H1 (cell line): ENCODE measurements around the gene PGRMC1. TPM values are rescaled to one million over a fixed set of nuclear protein-coding genes. Genes with fewer than 3 reads are reported as not detected.

ENCODE experiments used
- CTCF ChIA-PET: fragments of 300-600 bp; sonication (Branson Sonifier 250); formaldehyde crosslinking; loops from one replicate; lab custom pipeline; 2021; ENCODE audit not compliant: partially characterized antibody; lab: Charles Lee
- POLR2A ChIA-PET: fragments of 300-600 bp; sonication (Branson Sonifier 250); formaldehyde crosslinking; loops from one replicate; lab custom pipeline; 2021; ENCODE audit warnings: inconsistent platforms; ENCODE audit not compliant: partially characterized antibody; lab: Charles Lee
- DNase-seq, 2 experiments: peaks; one replicate each; pipeline versions ENCODE4 v3.0.0 to v3.0.0-alpha.2; 2010 to 2022; ENCODE audit warnings: low spot score in 2 of 2, low read depth in 1 of 2, mixed read lengths in 1 of 2
- FAIRE-seq: peaks from 2 replicates; lab custom pipeline; 2011; peaks lifted over from hg19 to GRCh38; lab: Jason Lieb, UNC
- H2AFZ ChIP-seq: 2 replicates; pipeline ENCODE4 v1.8.1; 2012; ENCODE audit warnings: low read length, inconsistent platforms
- H2AK5ac ChIP-seq: 2 replicates; pipeline ENCODE4 v1.6.1; 2013; ENCODE audit warnings: low read depth, low read length
- H2BK120ac ChIP-seq: replicated peaks from 2 replicates; pipeline ENCODE3; 2013; ENCODE audit warnings: low read depth, low read length, inconsistent platforms
- H2BK12ac ChIP-seq: 2 replicates; pipeline ENCODE4 v1.6.1; 2013; ENCODE audit warnings: low read depth, low read length
- H2BK15ac ChIP-seq: 2 replicates; pipeline ENCODE4 v1.6.1; 2013; ENCODE audit warnings: low read length
- H2BK20ac ChIP-seq: 2 replicates; pipeline ENCODE4 v1.6.1; 2013; ENCODE audit warnings: low read length
- H2BK5ac ChIP-seq: 2 replicates; pipeline ENCODE4 v1.6.1; 2013; ENCODE audit warnings: low read depth, low read length
- H3K14ac ChIP-seq: 2 replicates; pipeline ENCODE4 v1.6.1; 2013; ENCODE audit warnings: inconsistent platforms; ENCODE audit not compliant: insufficient read length
- H3K18ac ChIP-seq: 2 replicates; pipeline ENCODE4 v1.6.1; 2013; ENCODE audit warnings: low read length; ENCODE audit errors: extremely low read depth
- H3K23ac ChIP-seq: 2 replicates; pipeline ENCODE4 v1.6.1; 2013; ENCODE audit warnings: inconsistent platforms; ENCODE audit not compliant: insufficient read length
- H3K23me2 ChIP-seq: 2 replicates; pipeline ENCODE4 v1.6.1; 2013; ENCODE audit warnings: low read depth, low read length
- H3K27ac ChIP-seq: 2 replicates; pipeline ENCODE4 v1.6.1; 2011; ENCODE audit warnings: low read depth, low read length, inconsistent platforms
- H3K27me3 ChIP-seq, 4 experiments: replicated peaks in 1 of 4; 1 replicate in 1 of 4; 2 replicates in 3 of 4; pipeline versions ENCODE4 v1.6.1 to v1.8.1; 2011 to 2013; ENCODE audit warnings: low read length in 3 of 4, mild to moderate bottlenecking in 3 of 4, inconsistent platforms in 2 of 4, mixed read lengths in 2 of 4, moderate library complexity in 1 of 4; ENCODE audit not compliant: control insufficient read depth in 3 of 4, insufficient read depth in 3 of 4; ENCODE audit errors: extremely low read depth in 1 of 4
- H3K36me3 ChIP-seq, 4 experiments: 2 replicates each; pipeline versions ENCODE4 v1.6.1 to v1.8.1; 2011 to 2013; ENCODE audit warnings: mild to moderate bottlenecking in 4 of 4, low read length in 3 of 4, moderate library complexity in 2 of 4, control low read depth in 1 of 4, inconsistent platforms in 1 of 4; ENCODE audit not compliant: insufficient read depth in 4 of 4, control insufficient read depth in 2 of 4
- H3K4ac ChIP-seq: replicated peaks from 2 replicates; pipeline ENCODE3; 2013; ENCODE audit warnings: low read length, low read depth, mixed read lengths, inconsistent platforms; ENCODE audit not compliant: insufficient read length
- H3K4me1 ChIP-seq, 4 experiments: replicated peaks in 1 of 4; 1 replicate in 1 of 4; 2 replicates in 3 of 4; pipeline versions ENCODE4 v1.6.1 to v1.8.1; 2011 to 2013; ENCODE audit warnings: low read length in 3 of 4, inconsistent platforms in 2 of 4, mixed read lengths in 1 of 4; ENCODE audit not compliant: insufficient read depth in 4 of 4, control insufficient read depth in 3 of 4
- H3K4me2 ChIP-seq, 2 experiments: 2 replicates each; pipeline versions ENCODE4 v1.6.1 to v1.8.1; 2011 to 2013; ENCODE audit warnings: low read depth in 2 of 2, low read length in 2 of 2, control low read depth in 1 of 2, inconsistent platforms in 1 of 2, mild to moderate bottlenecking in 1 of 2; ENCODE audit not compliant: insufficient read depth in 1 of 2
- H3K4me3 ChIP-seq, 4 experiments: fragments of 200-600, 300-600 bp in 1 of 4; sonication (generic), shearing (Covaris generic), sonication (Bioruptor Twin) in 1 of 4; 2 replicates each; pipeline versions ENCODE4 v1.5.1 to v1.8.1; 2011 to 2016; ENCODE audit warnings: low read length in 4 of 4, low read depth in 3 of 4, control low read depth in 2 of 4, inconsistent platforms in 2 of 4, mild to moderate bottlenecking in 2 of 4, mixed read lengths in 1 of 4, moderate library complexity in 1 of 4; ENCODE audit not compliant: insufficient read depth in 2 of 4; ENCODE audit errors: extremely low read depth in 1 of 4
- H3K56ac ChIP-seq: replicated peaks from 2 replicates; pipeline ENCODE3; 2013; ENCODE audit warnings: low read depth, mild to moderate bottlenecking, mixed read lengths, low read length, inconsistent platforms; ENCODE audit not compliant: insufficient read length
- H3K79me1 ChIP-seq: 2 replicates; pipeline ENCODE4 v1.6.1; 2013; ENCODE audit warnings: low read depth, low read length, control low read depth
- H3K79me2 ChIP-seq, 2 experiments: 2 replicates each; pipeline versions ENCODE4 v1.6.1 to v1.8.1; 2012 to 2013; ENCODE audit warnings: low read length in 2 of 2, mild to moderate bottlenecking in 2 of 2, inconsistent platforms in 1 of 2; ENCODE audit not compliant: insufficient read depth in 2 of 2, control insufficient read depth in 1 of 2
- H3K9ac ChIP-seq, 4 experiments: replicated peaks in 1 of 4; 1 replicate in 1 of 4; 2 replicates in 3 of 4; pipeline versions ENCODE4 v1.6.1 to v1.8.1; 2011 to 2013; ENCODE audit warnings: low read depth in 3 of 4, low read length in 3 of 4, control low read depth in 2 of 4, mild to moderate bottlenecking in 2 of 4, moderate library complexity in 2 of 4, inconsistent platforms in 1 of 4; ENCODE audit errors: extremely low read depth in 1 of 4
- H3K9me3 ChIP-seq, 2 experiments: 2 replicates each; pipeline versions ENCODE4 v1.6.1 to v1.8.1; 2012 to 2013; ENCODE audit warnings: mild to moderate bottlenecking in 2 of 2, moderate library complexity in 2 of 2, control low read depth in 1 of 2, inconsistent platforms in 1 of 2, low read depth in 1 of 2, low read length in 1 of 2, mixed read lengths in 1 of 2; ENCODE audit not compliant: insufficient read depth in 2 of 2
- H4K20me1 ChIP-seq, 2 experiments: replicated peaks in 1 of 2; 2 replicates each; pipeline versions ENCODE3 to v1.8.1; 2011 to 2013; ENCODE audit warnings: inconsistent platforms in 2 of 2, low read length in 2 of 2, mild to moderate bottlenecking in 1 of 2; ENCODE audit not compliant: insufficient read depth in 2 of 2, control insufficient read depth in 1 of 2
- H4K5ac ChIP-seq: 2 replicates; pipeline ENCODE4 v1.6.1; 2013; ENCODE audit warnings: low read length, low read depth, mixed read lengths, inconsistent platforms; ENCODE audit not compliant: insufficient read length
- H4K8ac ChIP-seq: 2 replicates; pipeline ENCODE4 v1.8.0; 2013; ENCODE audit warnings: mild to moderate bottlenecking, moderate library complexity, low read length, inconsistent platforms; ENCODE audit not compliant: insufficient read depth; ENCODE audit errors: extremely low read depth
- H4K91ac ChIP-seq: replicated peaks from 2 replicates; pipeline ENCODE3; 2013; ENCODE audit warnings: low read length, mixed read lengths, inconsistent platforms; ENCODE audit not compliant: insufficient read length
- ATF3 ChIP-seq: IDR thresholded peaks from 2 replicates; pipeline ENCODE4 v1.6.1; 2011; ENCODE audit warnings: low read depth, mild to moderate bottlenecking, low read length; ENCODE audit not compliant: insufficient read depth
- CREB1 ChIP-seq: IDR thresholded peaks from 2 replicates; pipeline ENCODE4 v1.6.1; 2012; ENCODE audit warnings: inconsistent platforms
- EP300 ChIP-seq, 2 experiments: IDR thresholded peaks; 1 replicate in 1 of 2; 2 replicates in 1 of 2; pipeline ENCODE4 v1.6.1; 2011 to 2012; ENCODE audit warnings: low read depth in 2 of 2, low read length in 2 of 2, mild to moderate bottlenecking in 2 of 2, borderline replicate concordance in 1 of 2, inconsistent platforms in 1 of 2, moderate library complexity in 1 of 2
- JUND ChIP-seq: IDR thresholded peaks from 2 replicates; pipeline ENCODE4 v1.6.1; 2011; ENCODE audit warnings: mild to moderate bottlenecking, improper control_type of control experiment, low read length
- RNF2 ChIP-seq: fragments of 200-900, 300-1000 bp; sonication (generic); IDR thresholded peaks from 2 replicates; pipeline ENCODE4 v1.7.1; 2016; ENCODE audit warnings: borderline replicate concordance, low read depth, mild to moderate bottlenecking, antibody characterized with exemption, low read length; ENCODE audit not compliant: poor library complexity, severe bottlenecking; ENCODE audit errors: missing control alignments
- TBP ChIP-seq: IDR thresholded peaks from 2 replicates; pipeline ENCODE4 v1.6.1; 2011; ENCODE audit warnings: low read depth, low read length, improper control_type of control experiment
- USF2 ChIP-seq: IDR thresholded peaks from 2 replicates; pipeline ENCODE4 v1.6.1; 2011; ENCODE audit warnings: low read length, improper control_type of control experiment
- YY1 ChIP-seq: IDR thresholded peaks from 2 replicates; pipeline ENCODE4 v1.6.1; 2011; ENCODE audit warnings: low read depth, mild to moderate bottlenecking, low read length
- WGBS, 2 experiments: shearing (Covaris generic) in 1 of 2; methylation state at CpG; one replicate each; pipeline versions ENCODE4 v1.1.6 to v1.1.7; 2013 to 2015; ENCODE audit warnings: low lambda C conversion rate in 2 of 2, mixed read lengths in 2 of 2, inconsistent platforms in 1 of 2, low coverage in 1 of 2, missing lambda C conversion rate in 1 of 2; ENCODE audit not compliant: insufficient replicate concordance in 2 of 2, insufficient coverage in 1 of 2, insufficient read length in 1 of 2; ENCODE audit errors: extremely low coverage in 1 of 2, missing lambda C conversion rate in 1 of 2; 5-methylcytosine and 5-hydroxymethylcytosine counted together
- polyA plus RNA-seq, 7 experiments: library from polyadenylated mRNA; depleted of rRNA in 3 of 7; stranded (reverse) in 5 of 7; unstranded in 2 of 7; fragments of >200 nt in 5 of 7; fragments of 200-250 nt in 2 of 7; gene quantifications; 1 replicate in 5 of 7; 2 replicates in 1 of 7; 4 replicates in 1 of 7; pipeline versions ENCODE4 v1.2.1 to v1.2.3, GENCODE V29; 2011 to 2013; ENCODE audit warnings: missing spikeins in 2 of 7, mixed read lengths in 2 of 7
- total RNA-seq: library from RNA; stranded (reverse); fragmentation: NEBNext Ultra II Directional; extraction: Animal tissue kit (Norgen Biotek cat#: 25700); gene quantifications from 2 replicates; pipeline ENCODE4 v1.2.1, GENCODE V29; 2021

PGRMC1 gene
- total and polyA plus RNA-seq, 2 of the 8 experiments (the other 6 are each of a cell fraction or from before 2014, with no cell fraction given): 127 to 248 TPM

DNA sequence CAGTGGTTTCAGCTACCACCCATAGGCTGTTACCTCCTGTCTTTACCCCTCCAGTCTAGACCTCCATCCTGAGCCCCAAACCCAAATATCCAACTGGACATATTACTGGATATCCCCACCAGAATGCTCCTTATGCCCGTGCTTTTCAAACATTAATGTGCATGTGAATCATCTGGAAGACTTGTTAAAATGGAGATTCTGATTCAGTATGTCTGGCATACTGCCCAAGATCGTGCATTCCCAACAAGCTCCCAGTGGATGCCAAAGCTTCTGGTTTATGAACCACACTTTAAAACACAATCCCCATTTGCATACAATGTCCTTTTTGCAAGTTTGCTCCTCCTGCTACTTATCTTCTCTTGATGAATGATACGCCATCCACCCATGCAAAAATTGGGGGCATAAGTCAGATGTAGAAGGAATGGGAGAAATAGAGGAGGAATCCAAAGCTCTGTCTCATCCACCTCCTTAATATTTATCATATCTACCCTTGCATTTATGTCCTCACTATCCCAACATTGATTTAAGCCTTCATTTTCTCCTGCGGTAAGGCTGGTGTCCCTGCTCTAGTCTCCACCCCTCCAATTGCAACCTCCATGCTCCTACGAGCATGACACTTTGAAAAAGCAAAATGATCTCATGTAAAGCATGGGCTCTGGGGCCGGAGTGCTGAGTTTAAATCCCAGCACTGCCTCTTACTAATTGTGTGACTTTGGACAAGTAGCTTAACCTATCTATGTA, 7.4 kb upstream of the PGRMC1 start:
- no peak overlapping the region for H2AK5ac ChIP-seq
- H2BK12ac ChIP-seq: no peak overlapping the region
- WGBS, 2 experiments: 87% methylated on average over 5 of the region's 6 CpGs; no CpG with 5 or more reads in 1 of the 2 experiments
- H2BK20ac ChIP-seq: no peak overlapping the region
- H3K18ac ChIP-seq: no peak overlapping the region
- no peak overlapping the region for H3K14ac ChIP-seq
- H3K9me3 ChIP-seq: no peaks in the 10 kb centered on the region
- no peak overlapping the region for H4K5ac ChIP-seq
- H2BK15ac ChIP-seq: no peak overlapping the region
- H3K56ac ChIP-seq: no peak overlapping the region
- no peak overlapping the region for H3K4ac ChIP-seq
- no peak overlapping the region for H3K9ac ChIP-seq
- H3K27me3 ChIP-seq: no peaks in the 10 kb centered on the region
- H2BK5ac ChIP-seq: no peak overlapping the region
- POLR2A ChIA-PET: no interaction called here
- no peak overlapping the region for H3K4me3 ChIP-seq
- H3K4me2 ChIP-seq: no peak overlapping the region
- no peak overlapping the region for H4K8ac ChIP-seq
- no peaks in the 10 kb centered on the region for H3K79me2 ChIP-seq
- H4K91ac ChIP-seq: no peak overlapping the region
- no peak overlapping the region for H3K23ac ChIP-seq
- H2BK120ac ChIP-seq: no peak overlapping the region
- H3K4me1 ChIP-seq: no peaks in the 10 kb centered on the region
- FAIRE-seq: no peak
- no peak overlapping the region for H3K27ac ChIP-seq
- CTCF ChIA-PET: interaction anchor here (1.4 to 2.1 kb wide), 2 partner anchors 11 to 110 kb away, joined by 3 to 6 read pairs; no protein-coding TSS in a partner anchor
- H3K23me2 ChIP-seq: no peaks in the 10 kb centered on the region
- H4K20me1 ChIP-seq: no peaks in the 10 kb centered on the region
- TF ChIP-seq YY1 (no peak), ATF3 (no peak), USF2 (no peak), CREB1 (no peak), EP300 (IDR thresholded peaks at IDR 0.05; ENCODE audit: borderline replicate concordance in 1 of 2, low read depth in 2 of 2, low read length in 2 of 2) (no peak), JUND (no peak), RNF2 (no peak), TBP (no peak)
- TF ChIP-seq, all 59 proteins: peak for 0
- no peak for DNase-seq
- Histone ChIP-seq H3K79me1 (no peaks in the 10 kb centered on the region), H2AFZ (no peak overlapping the region), H3K36me3 (no peaks in the 10 kb centered on the region)
